ENCODE results near the gene TSPAN15.

Gene TSPAN15

DNA sequence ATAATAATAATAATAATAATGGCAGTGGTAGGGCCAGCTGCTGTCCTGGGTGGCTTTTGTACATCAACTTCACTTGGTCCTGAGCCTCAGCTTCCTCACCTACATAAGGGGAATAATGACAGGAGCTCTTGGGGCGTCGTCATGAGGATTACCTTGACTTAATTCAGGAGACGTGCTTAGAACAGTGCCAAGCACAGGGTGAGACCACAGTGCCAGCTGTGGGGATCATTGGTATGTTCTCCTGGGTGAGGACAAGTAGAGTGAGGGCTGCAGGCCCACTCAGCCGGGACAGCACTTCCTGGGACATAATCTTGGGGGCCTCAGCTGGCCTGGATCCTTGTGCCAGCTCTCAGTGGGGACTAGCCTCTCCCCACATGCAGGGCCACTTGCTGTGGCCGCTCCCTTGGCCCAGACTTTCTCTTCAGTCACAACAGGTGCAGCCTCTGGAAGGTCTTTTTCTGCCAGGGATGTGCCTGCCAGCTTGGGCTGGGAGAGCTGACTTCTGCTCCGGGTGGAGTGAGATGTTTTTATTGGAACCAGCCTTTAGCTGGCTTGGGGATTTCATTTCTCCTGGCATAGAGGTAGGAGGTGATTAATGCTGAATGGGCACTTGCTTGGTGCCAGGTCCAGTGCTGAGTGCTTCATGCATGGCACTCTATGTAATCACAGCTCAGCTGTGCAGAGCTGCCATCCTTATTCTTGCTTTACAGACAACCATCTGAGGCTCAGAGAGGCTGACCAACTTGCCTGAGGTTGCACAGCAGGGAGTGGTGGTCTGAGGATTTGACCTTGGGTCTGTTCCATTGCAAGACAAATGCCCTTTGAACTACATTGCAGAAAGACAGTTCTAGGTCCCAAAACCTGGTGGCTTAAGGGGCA lies 45.3 kb downstream of the TSPAN15 start:
- Histone ChIP-seq H2AFZ (ENCODE audit: low read length) (no peak overlapping the region), H3K9me3 (ENCODE audit: insufficient read depth, low read depth, low read length) (no peaks in the 10 kb centered on the region), H3F3A (ENCODE audit: low read depth) (no peaks in the 10 kb centered on the region), H3K4me1 (ENCODE audit: insufficient read depth, low read length, poor library complexity, severe bottlenecking) (peaks cover 22% of the 10 kb centered on the region), H3K27me3 (ENCODE audit: insufficient read depth, low read length, poor library complexity, severe bottlenecking) (no peaks in the 10 kb centered on the region), H3K36me3 (ENCODE audit: insufficient read depth, low read length) (no peaks in the 10 kb centered on the region), H3K9me2 (replicated peaks; ENCODE audit: low read depth, low read length) (no peaks in the 10 kb centered on the region), H4K20me1 (ENCODE audit: insufficient read depth, low read length, poor library complexity, severe bottlenecking) (no peaks in the 10 kb centered on the region), H3K79me2 (ENCODE audit: insufficient read depth, low read length) (no peaks in the 10 kb centered on the region), H3K4me3 (ENCODE audit: low read length, poor library complexity, severe bottlenecking) (no peak overlapping the region), H3K4me2 (ENCODE audit: low read depth, low read length, poor library complexity, severe bottlenecking) (no peak overlapping the region), H3K9ac (ENCODE audit: low read depth, low read length, poor library complexity, severe bottlenecking) (no peak overlapping the region)
- no peak for TF ChIP-seq EZH2phosphoT487 (IDR thresholded peaks at IDR 0.05; ENCODE audit: borderline replicate concordance)
- TF ChIP-seq, protein P1, sequence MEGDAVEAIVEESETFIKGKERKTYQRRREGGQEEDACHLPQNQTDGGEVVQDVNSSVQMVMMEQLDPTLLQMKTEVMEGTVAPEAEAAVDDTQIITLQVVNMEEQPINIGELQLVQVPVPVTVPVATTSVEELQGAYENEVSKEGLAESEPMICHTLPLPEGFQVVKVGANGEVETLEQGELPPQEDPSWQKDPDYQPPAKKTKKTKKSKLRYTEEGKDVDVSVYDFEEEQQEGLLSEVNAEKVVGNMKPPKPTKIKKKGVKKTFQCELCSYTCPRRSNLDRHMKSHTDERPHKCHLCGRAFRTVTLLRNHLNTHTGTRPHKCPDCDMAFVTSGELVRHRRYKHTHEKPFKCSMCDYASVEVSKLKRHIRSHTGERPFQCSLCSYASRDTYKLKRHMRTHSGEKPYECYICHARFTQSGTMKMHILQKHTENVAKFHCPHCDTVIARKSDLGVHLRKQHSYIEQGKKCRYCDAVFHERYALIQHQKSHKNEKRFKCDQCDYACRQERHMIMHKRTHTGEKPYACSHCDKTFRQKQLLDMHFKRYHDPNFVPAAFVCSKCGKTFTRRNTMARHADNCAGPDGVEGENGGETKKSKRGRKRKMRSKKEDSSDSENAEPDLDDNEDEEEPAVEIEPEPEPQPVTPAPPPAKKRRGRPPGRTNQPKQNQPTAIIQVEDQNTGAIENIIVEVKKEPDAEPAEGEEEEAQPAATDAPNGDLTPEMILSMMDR (conservative IDR thresholded peaks at IDR 0.05; ENCODE audit: low read length) = no peak

GRCh38 chr10:69497231-69497561 lies 45.9 kb downstream of the TSPAN15 start:
- no peak for TF ChIP-seq EZH2phosphoT487 (IDR thresholded peaks at IDR 0.05; ENCODE audit: borderline replicate concordance)
- TF ChIP-seq, protein P1 (conservative IDR thresholded peaks at IDR 0.05; ENCODE audit: low read length) = no peak
- H3F3A ChIP-seq (ENCODE audit: low read depth) = no peaks in the 10 kb centered on the region
- peak overlapping the region; percentile 1 for H3K9ac ChIP-seq (ENCODE audit: low read depth, low read length, poor library complexity, severe bottlenecking)
- H3K9me2 ChIP-seq (replicated peaks; ENCODE audit: low read depth, low read length) = no peaks in the 10 kb centered on the region
- H2AFZ ChIP-seq (ENCODE audit: low read length) = peak overlapping the region; percentile 11; the same call in 1 of the 2 replicates
- H3K4me1 ChIP-seq (ENCODE audit: insufficient read depth, low read length, poor library complexity, severe bottlenecking) = peaks cover 22% of the 10 kb centered on the region
- H3K4me3 ChIP-seq (ENCODE audit: low read length, poor library complexity, severe bottlenecking) = no peak overlapping the region
- H4K20me1 ChIP-seq (ENCODE audit: insufficient read depth, low read length, poor library complexity, severe bottlenecking) = no peaks in the 10 kb centered on the region
- H3K79me2 ChIP-seq (ENCODE audit: insufficient read depth, low read length) = no peaks in the 10 kb centered on the region
- no peaks in the 10 kb centered on the region for H3K36me3 ChIP-seq (ENCODE audit: insufficient read depth, low read length)
- no peaks in the 10 kb centered on the region for H3K9me3 ChIP-seq (ENCODE audit: insufficient read depth, low read depth, low read length)
- peak overlapping the region; percentile 46 for H3K4me2 ChIP-seq (ENCODE audit: low read depth, low read length, poor library complexity, severe bottlenecking)
- no peaks in the 10 kb centered on the region for H3K27me3 ChIP-seq (ENCODE audit: insufficient read depth, low read length, poor library complexity, severe bottlenecking)

- no peaks in the 10 kb centered on the region for H3F3A ChIP-seq (ENCODE audit: low read depth)
- TF ChIP-seq, protein P1 (conservative IDR thresholded peaks at IDR 0.05; ENCODE audit: low read length) = no peak
- no peak for TF ChIP-seq EZH2phosphoT487 (IDR thresholded peaks at IDR 0.05; ENCODE audit: borderline replicate concordance)
- peak overlapping the region; percentile 46 for H3K4me2 ChIP-seq (ENCODE audit: low read depth, low read length, poor library complexity, severe bottlenecking)
- no peaks in the 10 kb centered on the region for H3K9me2 ChIP-seq (replicated peaks; ENCODE audit: low read depth, low read length)
- H3K9me3 ChIP-seq (ENCODE audit: insufficient read depth, low read depth, low read length) = no peaks in the 10 kb centered on the region
- H3K4me3 ChIP-seq (ENCODE audit: low read length, poor library complexity, severe bottlenecking) = peak overlapping the region; percentile 27
- H4K20me1 ChIP-seq (ENCODE audit: insufficient read depth, low read length, poor library complexity, severe bottlenecking) = no peaks in the 10 kb centered on the region
- peaks cover 22% of the 10 kb centered on the region for H3K4me1 ChIP-seq (ENCODE audit: insufficient read depth, low read length, poor library complexity, severe bottlenecking)
- peak overlapping the region; percentile 11; the same call in 1 of the 2 replicates for H2AFZ ChIP-seq (ENCODE audit: low read length)
- peak overlapping the region; percentile 1 for H3K9ac ChIP-seq (ENCODE audit: low read depth, low read length, poor library complexity, severe bottlenecking)
- H3K79me2 ChIP-seq (ENCODE audit: insufficient read depth, low read length) = no peaks in the 10 kb centered on the region
- H3K27me3 ChIP-seq (ENCODE audit: insufficient read depth, low read length, poor library complexity, severe bottlenecking) = no peaks in the 10 kb centered on the region
- no peaks in the 10 kb centered on the region for H3K36me3 ChIP-seq (ENCODE audit: insufficient read depth, low read length)
These were observed 46.5 kb downstream of the TSPAN15 start for GRCh38 chr10:69497611-69498390.
